C4-2B (cell line): ENCODE results near the gene SLC23A2.

Experiments
- CTCF ChIP-seq: fragments of 450-650 bp; conservative IDR thresholded peaks from 2 replicates; pipeline ENCODE4 v1.5.1; 2017; ENCODE audit warnings: mild to moderate bottlenecking
- ZFX ChIP-seq: fragments of 450-650 bp; IDR thresholded peaks from 2 replicates; pipeline ENCODE4 v1.6.1; 2017

- TF ChIP-seq CTCF (no peak), ZFX (no peak)
These were observed 12.6 kb upstream of the SLC23A2 start for GRCh38 chr20:5013682-5014447.
